Left renal pelvis (tissue), 4 donors: ENCODE results near the gene DRC3. TPM values are rescaled to one million over a fixed set of nuclear protein-coding genes. Genes with fewer than 3 reads are reported as not detected.
"Not testable (repeated sequence)": the region's sequence is repeated elsewhere in the genome, so short reads cannot be mapped to it uniquely, and the experiment has no call there.

Experiments
- DNase-seq, 4 donors: peaks; one replicate each; pipeline ENCODE4 v3.0.0-alpha.2; 2013; ENCODE audit warnings: low read depth in 4 of 4, low spot score in 3 of 4
- polyA plus RNA-seq, 4 donors: library from polyadenylated mRNA; unstranded; fragments of 120-200 nt; gene quantifications; one replicate each; pipeline ENCODE4 v1.2.1, GENCODE V29; 2013; ENCODE audit not compliant: insufficient read length in 4 of 4

DRC3 gene
- polyA plus RNA-seq, 4 donors, result 4.7 to 24.6 (median 13.5) TPM

DNA sequence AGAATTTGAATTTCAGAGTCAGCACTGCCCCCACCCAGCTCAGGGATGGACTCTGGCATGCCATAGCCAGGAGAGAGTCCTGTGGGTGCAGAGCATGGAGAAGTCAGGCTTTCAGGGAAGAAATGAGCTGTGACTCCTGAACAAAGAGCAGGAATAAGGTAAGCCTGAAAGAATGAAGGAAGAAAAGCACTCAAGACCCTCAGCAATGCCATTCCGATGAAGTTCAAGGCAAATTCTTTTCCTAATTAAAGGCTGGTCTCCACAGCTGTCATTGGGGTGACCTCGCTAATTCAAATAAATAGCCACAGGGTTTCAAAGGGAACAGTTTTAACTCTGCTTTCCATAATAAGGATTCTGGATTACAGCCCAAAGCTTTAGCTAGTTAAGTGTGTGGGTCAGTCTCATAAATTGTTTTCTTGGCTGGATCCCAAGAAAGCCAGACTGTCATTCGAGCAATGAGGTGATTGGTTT is 32.2 kb upstream of the DRC3 start:
- DNase-seq, result no peak

DNA sequence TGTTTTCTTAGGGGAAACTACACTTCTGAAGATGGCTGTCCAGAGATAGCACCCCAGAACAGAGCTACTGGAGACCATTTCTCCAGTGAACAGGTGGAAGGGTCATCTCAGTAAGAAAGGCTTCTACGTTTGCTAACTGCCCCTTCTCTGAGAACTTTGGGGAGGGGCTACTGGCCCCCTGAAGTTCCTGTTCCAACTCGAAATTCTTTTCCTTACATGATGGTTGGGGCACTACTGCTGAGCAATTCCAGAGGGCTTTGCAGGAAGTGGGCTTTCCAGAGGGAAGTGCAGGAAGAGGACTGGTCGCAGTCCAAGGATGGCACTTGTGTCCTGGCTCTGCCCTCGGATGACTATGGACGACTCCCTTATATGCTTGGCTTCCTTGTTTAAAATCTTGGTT is 31.6 kb upstream of the DRC3 start:
- no peak for DNase-seq

DNA sequence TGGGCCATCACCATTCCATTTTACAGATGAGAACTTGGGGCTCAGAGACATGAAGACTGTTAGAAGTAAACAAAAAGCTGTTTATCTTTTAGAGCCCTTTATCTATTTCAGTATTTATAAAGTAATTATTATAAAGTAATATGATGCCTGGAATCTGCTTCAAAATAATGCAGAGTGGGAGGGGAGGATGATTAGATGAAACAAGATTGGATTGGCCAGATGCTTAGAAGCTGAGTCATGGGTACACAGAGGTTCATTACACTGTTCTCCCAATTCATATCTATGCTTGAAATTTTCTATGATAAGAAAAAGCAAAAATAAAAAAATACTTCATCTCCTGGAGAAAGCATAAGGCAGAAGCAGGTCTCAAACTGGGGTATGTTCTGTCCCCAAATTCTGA is 29.8 kb upstream of the DRC3 start:
- DNase-seq, result no peak

DNA sequence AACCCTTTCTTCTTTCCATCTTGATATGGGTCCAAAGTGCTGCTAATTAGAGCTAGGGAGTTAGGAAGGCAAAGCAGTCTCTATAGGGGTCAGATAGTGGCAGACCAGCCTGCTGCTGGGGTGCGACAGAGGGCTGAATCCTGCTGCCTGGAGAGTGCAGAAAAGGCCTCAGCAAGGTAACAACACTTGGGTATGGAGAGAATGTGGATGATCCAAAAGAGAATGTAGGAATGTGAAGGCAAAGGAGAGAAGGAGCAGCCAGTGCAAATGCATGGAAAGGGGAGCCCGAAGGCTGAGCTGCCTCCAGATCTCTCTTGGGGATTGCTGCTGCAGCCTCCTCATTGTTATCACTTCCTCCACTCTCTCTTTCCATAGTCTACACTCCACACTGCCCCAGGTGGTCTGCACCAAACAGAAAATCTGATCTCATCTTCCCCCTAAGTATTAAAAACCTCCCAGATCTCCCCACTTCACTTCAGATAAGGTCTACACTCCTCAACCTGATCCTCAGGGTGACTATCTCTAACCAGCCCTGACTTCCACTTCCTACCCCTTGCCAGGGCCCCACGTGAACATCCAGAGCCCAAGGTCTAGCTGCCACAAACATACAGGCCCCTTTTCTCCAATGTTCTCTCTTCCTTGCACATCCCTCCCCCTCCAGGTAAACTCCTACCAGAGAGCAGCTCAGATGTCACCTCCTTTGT is 29.2 kb upstream of the DRC3 start:
- DNase-seq, result no peak

DNA sequence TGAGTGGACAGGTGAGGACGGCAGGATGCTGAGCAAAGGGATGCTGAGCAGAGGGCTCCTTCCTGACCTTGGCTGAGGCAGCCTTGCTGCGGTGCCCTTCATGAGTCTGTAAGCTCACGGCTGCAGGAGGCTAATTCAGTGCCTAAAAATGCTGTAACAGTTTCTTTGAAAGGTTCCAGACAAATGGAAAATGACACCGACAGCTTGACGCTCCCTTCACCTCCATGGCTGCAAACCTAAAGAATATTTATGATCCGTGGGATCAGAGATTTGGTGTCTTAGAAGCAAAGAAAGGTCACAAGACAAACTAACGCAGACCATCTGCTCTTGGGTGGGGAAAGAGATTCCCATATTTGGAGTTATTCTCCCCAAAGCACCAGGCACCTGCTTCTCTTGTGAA is 28.4 kb upstream of the DRC3 start:
- no peak for DNase-seq

DNA sequence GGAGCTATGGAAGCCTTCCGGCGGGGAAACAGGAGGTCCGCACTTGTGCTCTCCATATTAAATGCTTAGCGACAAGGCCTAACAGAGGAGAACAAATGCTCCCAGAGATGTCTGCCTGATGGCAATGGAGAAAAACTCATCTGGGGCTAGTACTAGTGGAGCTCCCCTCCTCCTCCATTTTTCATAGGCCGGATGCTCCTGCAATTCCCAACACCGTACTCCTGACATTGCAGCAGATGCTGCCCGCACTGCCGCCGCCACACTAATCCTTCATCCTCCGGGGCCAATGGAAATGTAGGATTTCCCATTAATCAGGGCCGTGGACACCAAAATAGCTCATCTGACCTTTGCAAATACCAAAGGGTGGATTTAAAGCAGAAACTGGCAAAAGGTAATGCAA is 27.9 kb upstream of the DRC3 start:
- no peak for DNase-seq

DNA sequence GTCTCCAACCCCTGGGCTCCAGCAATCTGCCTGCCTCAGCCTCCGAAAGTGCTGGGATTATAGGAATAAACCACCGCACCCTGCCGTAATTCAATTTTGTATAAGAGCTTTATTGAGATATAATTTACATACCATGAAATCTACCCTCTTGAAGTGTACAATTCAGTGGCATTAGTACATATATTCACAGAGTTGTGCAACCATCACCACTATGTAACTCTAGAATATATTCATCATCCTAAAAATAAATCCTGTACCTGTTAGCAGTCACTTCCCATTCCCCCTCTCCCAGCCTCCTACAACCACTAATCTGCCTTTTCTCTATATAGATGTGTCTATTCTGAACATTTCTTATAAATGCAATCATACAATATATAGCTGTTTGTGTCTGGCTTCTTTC is 26.6 kb upstream of the DRC3 start:
- DNase-seq, result no peak

DNA sequence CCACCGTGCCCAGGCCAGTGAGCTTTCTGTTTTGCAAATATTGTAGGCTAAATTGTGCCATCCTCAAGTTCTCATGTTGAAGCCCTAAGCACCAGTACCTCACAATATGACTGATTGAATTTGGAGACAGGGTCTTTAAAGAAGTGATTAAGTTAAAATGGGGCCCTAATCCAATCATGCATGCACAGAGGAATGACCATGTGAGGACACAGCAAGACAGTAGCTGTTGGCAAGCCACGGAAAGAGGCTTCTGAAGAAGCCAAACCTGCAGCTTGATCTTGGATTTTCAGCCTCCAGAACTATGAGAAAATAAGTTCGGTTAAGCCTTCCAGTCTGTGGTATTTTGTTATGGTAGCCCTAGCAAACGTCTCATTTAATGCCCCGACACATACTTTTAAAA is 25.4 kb upstream of the DRC3 start:
- no peak for DNase-seq

DNA sequence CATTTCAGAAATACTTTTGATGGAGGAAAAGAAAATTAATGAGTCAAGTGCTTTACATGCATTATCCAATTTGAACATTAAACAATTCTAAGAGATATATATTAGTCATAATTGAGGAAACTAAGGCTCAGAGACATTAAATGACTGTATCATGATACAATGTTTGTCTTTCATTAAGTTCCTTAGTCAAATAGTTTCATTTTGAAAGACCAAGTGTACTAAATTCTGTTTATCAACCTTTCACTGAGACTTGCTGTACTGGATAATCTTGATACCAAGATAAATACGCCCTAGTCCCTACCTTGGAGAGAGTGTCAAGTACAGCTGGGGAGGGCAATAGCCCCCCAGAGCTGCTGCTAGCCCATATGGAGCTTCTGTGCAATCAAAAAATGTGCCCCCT is 24.7 kb upstream of the DRC3 start:
- DNase-seq, result no peak

DNA sequence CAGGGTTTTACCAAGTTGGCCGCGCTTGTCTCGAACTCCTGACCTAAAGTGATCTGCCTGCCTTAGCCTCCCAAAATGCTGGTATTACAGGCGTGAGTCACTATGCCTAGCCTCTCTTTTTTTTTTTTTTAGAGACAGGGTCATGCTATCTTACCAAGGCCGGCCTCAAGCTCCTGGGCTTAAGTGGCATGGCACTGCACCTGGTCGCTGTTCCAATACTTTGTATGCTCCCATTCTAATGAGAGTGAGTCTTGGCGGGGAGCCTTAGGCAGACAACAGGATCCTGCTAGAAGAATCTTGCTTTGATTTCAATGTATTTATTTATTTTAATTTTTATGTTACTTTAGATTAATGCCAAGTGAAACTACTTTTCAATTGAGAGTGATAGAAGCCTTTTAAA is 22.3 kb upstream of the DRC3 start:
- no peak for DNase-seq

DNA sequence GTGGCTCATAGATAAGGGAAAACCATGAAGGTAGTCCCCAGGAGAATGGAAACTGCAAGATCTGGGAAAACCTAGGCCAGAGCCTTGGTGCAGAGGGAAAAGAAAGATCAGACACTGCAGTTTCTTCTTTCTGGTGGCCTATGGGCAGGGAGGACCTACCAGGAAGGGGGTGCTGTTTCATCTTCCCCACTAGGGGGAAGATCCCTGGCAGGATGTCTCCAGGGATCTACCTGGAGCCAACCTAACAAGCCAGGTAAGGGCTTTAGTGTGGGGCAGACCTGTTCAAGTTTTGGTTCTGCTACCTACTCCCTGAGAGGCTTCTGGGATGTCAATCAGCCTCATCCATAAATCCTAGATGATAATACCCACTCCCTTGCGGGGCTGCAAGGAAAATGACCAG is 21.9 kb upstream of the DRC3 start:
- DNase-seq, result no peak

DNA sequence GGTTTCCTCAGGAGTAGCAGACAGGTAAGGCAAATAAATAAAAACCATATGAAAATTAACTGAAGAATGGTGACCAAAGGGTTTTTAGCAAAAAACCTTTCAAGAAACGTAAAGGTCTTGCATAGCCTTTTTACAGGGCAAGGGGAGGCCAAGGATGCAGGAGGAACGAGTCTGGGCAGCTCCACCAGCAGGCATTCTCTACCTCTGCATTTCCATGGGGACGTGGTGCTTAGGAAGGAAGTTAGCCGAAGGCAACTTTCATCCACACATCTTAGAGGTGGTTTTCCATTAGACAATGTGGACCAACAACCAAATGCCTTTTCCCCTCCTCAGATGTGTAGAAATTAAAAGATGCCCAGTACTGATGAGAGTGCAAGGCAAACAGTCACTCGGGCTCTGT is 21.1 kb upstream of the DRC3 start:
- DNase-seq, result no peak

DNA sequence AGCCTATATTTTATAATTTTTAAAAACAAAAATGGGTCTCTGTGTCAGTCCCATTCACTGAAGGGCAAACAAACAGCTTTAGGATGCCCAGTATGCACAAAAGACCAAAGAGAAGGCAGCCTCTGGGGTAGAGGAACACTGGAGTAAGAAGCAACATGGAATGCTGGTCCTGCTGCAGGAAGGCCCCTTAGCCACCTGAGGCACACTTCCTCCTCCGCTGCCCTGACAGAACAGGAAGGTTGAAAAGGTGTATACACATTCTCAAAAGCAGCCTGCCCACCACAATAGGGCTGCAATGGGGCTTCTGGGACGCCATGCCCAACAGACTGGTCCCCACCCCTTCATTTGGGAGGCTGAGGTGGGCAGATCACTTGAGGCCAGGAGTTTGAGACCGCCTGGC is 20.0 kb upstream of the DRC3 start:
- no peak for DNase-seq

DNA sequence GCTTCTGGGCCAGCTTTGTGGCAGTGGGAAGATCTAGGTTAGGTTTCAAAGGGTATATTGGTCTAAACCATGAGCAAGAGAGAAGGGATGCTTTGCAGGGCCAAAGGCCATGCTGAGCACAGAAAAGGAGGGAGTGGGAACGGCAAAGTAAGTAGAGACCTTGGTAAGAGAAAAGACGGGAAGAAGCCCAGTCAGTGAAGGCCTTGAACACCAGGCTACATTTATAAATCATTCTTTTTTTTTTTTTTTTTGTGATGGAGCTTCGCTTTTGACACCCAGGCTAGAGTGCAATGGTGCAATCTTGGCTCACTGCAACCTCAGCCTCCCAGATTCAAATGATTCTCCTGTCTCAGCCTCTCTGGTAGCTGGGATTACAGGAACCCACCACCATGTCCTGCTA is 18.6 kb upstream of the DRC3 start:
- no peak for DNase-seq

DNA sequence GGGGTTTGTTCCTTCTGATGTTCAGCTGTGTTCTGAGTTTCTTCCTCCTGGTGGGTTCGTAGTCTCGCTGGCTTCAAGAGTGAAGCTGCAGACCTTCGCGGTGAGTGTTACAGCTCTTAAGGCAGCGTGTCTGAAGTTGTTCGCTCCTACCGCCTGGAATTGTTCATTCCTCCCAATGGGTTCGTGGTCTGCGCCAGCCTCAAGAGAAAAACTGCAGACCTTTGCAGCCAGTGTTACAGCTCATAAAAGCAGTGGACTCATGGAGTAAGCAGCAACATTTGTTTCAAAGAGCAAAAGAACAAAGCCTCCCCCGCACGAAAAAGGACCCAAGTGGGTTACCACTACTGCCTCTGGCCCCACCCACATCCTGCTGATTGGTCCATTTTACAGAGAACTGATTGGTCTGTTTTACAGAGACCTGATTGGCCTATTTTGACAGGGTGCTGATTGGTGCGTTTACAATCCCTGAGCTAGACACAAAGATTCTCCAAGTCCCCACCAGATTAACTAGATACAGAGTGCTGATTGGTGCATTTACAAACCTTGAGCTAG is 16.8 kb upstream of the DRC3 start:
- DNase-seq, result not testable (repeated sequence)

DNA sequence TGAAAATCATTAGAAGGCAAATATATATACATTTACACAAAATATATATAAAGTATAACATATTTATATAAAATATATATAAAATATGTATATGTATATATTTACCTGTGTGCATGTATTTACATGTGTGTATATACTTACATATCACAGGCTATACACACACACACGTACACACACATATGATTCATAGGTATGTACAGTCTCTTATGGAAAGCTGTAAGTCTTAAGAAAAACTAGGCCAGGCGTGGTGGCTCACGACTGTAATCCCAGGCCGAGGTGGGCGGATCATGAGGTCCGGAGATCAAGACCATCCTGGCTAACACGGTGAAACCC is 15.1 kb upstream of the DRC3 start:
- DNase-seq, result no peak

DNA sequence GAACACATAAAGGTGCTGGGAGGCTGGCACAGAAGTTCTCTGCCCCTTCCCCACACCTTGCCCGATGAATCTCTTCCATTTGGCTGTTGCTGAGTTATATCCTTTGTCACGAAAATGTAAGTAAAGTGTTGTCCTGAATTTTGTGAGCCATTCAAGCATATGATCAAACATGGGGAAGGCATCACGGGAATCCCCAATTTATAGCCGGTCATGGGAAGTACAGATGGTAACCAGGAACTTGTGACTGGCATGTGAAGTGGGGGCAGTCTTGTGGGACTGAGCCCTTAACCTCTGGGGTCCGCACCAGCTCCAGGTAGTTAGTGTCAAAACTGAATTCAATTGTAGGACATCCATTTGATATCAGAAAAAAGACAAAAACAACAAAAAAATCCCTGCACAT is 13.7 kb upstream of the DRC3 start:
- no peak for DNase-seq

DNA sequence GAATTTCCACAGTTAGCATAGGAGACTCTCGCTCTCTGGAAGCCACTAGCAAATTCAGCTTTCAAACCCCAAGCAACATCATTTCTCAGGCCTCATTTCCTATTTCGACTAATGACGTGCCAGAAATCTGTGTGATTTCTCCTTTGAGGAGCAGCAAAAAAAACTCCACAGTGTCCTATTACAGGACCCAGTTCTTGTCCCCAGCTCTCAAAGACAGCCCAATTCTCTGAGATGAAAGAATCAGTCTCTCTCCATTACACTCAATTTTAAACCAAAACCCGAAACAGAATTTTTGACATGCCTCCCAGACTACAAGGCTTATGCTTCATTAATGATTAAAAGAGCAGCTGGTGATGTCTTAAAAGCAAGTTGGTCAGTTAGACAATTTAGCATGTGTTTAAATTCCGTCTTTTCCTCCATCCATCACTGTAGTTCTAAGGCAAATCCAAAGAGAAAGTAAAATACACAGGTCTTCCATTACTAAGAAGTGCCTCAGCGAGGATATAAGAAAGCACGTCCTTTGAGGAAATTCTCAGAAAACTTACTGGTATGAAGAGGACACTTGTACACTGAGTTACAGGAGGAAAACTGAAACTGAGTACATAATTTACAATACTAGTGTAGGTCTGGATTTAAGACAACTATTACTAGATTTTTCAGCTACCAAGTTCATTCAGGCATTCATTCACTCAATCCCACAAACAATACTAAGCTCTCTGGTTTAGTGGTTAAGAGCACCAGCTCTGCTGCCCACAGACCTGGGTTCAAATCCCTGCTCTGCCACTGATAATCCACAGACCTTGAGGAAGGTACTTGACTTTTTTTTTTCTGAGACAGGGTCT is 12.9 kb upstream of the DRC3 start:
- DNase-seq, result no peak

DNA sequence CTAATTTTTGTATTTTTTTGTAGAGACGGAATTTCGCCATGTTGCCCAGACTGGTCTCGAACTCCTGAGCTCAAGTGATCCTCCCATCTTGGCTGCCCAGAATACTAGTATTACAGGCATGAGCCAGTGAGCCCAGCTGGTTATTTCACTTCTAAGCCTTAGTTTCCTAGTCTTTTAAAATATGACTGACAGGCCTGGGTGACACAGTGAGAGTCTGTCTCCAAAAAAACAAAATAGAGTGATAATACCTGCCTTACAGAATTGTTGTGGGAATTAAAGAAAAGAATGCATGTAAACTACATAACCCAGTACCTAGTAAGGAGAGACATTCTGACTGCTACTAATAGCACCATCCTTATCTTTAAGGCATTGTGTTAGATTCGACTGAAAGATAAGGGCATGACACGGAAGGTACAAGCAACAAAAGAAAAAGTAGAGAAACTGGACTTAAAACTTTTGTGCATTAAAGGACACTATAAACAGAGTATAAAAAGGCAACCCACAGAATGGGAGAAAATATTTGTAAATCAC is 12.1 kb upstream of the DRC3 start:
- DNase-seq, result no peak

DNA sequence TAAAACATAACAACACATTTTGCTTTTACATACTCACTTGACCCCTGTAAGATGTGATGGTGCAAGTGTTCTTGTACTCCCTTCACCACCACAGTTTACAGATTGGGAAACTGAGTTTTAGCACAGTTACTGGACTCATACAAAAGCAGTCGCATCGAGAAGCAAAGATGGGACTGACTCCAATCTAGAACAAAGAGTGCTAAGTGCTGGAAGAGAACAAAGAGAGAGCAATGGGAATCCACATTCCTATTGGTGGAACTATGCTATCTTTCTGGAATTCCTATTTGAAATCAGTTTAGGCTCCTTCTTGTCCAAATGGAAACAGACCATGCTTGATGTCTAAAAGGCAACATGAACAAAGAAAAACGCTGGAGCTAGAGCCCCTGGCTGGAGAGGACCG is 9.6 kb upstream of the DRC3 start:
- DNase-seq, result no peak

DNA sequence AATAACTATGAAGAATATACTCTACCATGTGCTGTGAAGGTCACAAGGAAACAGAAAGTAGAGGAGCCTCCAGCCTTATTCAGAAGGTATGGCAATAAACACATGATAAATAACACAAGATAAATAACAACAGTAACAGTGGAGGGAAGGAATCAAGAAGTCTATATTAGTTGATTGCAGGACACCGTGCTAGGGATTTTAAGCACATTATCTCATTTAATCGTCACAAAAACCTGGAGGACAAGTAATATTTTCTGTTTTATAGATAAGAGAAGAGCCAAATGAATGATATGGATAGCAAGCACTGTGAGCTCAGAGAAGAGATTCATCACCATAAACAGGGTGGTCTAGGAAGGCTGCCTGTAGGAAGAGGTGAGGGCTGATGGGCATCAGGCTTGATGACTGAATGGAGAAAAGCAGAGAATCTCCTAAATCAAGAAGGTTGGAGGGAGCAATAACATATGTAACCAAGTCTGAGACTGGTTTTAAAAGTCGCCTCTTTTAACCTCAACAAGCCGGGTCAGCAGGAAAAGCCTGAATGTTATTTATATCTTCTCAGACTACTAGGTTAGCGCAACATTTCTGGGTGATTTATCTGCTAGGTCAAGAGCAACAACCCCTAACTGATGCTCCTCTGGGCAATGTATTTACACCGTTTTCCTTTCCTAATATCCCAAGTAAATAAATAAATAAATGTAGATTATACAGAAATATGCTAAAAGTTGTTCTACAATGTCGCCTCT is 8.8 kb upstream of the DRC3 start:
- no peak for DNase-seq
